Epithelial cell of esophagus (primary cell): ENCODE data around the gene LHX4.

Experiments used
- DNase-seq: peaks from one replicate; pipeline ENCODE4 v3.0.0; 2010; ENCODE audit warnings: low read depth
- H3K4me3 ChIP-seq: 2 replicates; pipeline ENCODE4 v1.5.1; 2011; ENCODE audit warnings: mild to moderate bottlenecking, low read length, control low read depth
- TF ChIP-seq, protein P1 (sequence below): IDR thresholded peaks from 2 replicates; pipeline ENCODE4 v1.5.1; 2011; ENCODE audit warnings: low read depth, mild to moderate bottlenecking, low read length, control low read depth, inconsistent platforms; ENCODE audit not compliant: insufficient read depth; ENCODE audit errors: missing control alignments

The LHX4 gene

DNA sequence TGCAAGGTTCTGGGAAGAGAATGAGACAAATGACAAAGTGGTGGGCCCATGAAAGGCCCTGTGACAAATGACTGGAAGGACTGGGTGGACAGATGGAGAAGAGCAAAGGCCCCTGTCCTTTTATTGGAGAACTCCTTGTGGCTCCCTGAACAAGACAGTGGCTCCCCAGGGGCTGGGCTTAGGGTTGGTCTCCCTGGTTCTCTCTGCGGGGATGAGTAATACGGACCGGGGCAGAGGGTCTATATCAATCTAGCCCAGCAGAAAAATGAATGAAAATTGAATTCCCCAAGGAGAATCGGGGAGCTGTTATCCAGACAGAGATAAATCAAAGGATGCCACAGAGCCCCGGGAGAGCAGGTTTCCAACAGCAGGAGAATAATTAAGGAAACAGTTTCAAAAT lies 5.2 kb upstream of the LHX4 start:
- no peak overlapping the region for H3K4me3 ChIP-seq
- DNase-seq = no peak
- TF ChIP-seq, protein P1, sequence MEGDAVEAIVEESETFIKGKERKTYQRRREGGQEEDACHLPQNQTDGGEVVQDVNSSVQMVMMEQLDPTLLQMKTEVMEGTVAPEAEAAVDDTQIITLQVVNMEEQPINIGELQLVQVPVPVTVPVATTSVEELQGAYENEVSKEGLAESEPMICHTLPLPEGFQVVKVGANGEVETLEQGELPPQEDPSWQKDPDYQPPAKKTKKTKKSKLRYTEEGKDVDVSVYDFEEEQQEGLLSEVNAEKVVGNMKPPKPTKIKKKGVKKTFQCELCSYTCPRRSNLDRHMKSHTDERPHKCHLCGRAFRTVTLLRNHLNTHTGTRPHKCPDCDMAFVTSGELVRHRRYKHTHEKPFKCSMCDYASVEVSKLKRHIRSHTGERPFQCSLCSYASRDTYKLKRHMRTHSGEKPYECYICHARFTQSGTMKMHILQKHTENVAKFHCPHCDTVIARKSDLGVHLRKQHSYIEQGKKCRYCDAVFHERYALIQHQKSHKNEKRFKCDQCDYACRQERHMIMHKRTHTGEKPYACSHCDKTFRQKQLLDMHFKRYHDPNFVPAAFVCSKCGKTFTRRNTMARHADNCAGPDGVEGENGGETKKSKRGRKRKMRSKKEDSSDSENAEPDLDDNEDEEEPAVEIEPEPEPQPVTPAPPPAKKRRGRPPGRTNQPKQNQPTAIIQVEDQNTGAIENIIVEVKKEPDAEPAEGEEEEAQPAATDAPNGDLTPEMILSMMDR = no peak

DNA sequence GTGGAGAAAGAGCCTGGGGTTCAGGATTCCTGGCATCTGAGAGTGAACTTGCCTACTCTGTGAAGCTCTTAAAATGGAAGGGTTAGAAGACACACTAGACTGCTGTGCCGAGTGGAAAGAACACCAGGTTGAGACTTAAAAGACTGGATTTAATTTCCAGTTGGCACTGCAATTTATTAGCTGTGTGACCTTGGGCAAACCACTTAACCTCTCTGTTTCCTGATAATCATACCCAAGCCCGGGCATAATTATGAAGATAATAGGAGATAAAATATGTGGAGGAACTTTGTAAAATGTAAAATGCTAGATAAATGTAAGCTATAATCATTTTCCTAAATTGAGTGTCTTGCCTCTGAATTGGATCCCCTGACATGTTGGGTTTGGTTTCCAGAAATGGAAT lies 4.7 kb upstream of the LHX4 start:
- no peak overlapping the region for H3K4me3 ChIP-seq
- TF ChIP-seq, protein P1 = no peak
- no peak for DNase-seq

DNA sequence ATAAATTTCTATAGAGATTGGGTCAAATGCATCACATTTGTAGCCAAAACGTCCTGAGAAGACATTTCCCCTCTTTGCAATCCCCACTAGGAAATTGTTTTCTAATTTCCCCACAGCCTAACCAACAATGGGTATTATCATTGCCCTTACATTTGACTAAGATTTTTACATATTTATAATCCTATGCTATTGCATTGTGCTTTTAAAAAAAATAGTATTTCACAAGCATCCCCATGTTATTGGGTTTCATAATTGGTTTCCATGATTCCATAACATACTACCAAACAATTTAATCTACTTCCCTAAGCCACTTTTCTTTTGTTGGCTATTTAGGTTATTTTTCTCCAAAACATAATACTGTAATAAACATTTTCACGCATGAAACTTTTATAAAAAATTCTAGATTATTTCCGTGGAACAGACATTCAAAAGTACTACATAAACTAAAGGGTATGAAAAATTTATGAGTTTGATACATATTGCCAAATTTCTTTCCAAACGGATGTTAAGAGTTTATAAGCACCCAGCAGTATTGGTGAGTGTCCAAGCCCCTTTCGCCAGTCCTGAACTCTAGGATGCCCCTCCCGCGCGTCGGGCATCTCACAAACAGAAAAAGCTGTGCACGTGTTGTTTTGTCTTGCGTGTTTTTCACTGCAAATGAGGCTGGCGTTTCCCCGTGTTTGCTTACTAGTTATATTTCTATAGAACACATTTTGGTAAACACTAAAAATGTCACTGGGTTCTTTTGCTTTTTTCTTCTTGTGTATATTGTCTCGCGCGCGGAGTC lies 2.0 kb upstream of the LHX4 start:
- H3K4me3 ChIP-seq = no peak overlapping the region
- no peak for DNase-seq
- TF ChIP-seq, protein P1 = no peak

DNA sequence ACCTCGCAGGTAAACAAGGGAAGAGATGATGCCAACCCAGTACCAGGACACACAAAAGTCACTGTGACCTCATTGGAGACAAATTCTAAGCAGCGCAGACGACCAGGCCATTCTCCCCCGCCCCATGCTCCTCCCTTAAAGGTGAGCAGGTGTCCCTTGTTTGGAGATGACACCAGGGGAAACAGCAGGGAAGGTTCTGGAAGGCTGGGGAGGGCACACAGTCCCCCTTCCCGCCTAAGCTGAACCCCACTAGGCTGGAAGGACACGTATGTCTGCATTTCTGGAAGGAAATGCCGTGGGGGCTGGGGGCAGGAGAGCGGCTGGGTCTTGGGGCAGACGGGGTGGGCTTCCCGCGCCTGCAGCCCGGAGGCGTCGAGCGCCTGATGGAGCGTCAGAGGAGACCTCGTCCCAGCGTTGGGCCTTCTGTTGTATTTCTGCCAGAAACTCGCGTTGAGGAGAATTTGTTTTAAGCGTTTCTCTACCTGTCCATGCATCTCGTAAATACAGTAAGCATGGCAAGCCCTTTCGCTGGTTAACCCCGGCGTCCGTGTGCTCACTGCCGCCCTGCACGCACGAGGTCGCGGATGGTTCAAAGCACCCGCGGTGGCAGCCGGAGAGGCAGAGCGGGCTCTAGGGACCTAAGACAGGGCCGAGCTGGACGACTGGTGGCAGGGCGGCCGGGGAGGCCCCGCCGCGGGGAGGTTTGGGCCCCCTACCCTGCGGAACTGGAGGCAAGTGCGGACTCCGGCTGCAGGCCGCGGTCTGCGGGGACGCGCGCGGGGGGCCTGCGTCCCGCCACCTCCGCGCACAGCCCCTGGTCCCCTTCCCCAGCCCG lies 1.2 kb upstream of the LHX4 start:
- DNase-seq = peak; percentile 22
- H3K4me3 ChIP-seq = peak overlapping the region; percentile 39
- TF ChIP-seq, protein P1 = no peak

DNA sequence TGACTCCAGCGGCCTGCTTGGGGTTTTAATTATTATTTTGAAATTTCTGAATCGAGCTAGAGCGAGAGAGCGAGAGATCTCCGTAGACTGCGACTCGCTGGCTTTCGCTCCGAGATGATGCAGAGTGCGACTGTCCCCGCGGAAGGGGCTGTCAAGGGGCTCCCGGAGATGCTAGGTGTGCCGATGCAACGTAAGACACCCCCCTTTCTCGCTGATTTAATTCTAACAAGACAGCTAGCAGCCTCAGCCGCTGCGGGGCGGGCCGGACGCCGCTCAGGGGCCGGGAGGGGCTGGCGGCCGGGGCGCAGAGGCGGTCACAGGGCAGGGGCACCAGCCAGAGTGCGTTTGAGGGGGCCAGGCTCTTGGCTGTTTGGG lies 339 bp downstream of the LHX4 start:
- TF ChIP-seq, protein P1 = no peak
- no peak for DNase-seq
- peak overlapping the region; percentile 23 for H3K4me3 ChIP-seq

DNA sequence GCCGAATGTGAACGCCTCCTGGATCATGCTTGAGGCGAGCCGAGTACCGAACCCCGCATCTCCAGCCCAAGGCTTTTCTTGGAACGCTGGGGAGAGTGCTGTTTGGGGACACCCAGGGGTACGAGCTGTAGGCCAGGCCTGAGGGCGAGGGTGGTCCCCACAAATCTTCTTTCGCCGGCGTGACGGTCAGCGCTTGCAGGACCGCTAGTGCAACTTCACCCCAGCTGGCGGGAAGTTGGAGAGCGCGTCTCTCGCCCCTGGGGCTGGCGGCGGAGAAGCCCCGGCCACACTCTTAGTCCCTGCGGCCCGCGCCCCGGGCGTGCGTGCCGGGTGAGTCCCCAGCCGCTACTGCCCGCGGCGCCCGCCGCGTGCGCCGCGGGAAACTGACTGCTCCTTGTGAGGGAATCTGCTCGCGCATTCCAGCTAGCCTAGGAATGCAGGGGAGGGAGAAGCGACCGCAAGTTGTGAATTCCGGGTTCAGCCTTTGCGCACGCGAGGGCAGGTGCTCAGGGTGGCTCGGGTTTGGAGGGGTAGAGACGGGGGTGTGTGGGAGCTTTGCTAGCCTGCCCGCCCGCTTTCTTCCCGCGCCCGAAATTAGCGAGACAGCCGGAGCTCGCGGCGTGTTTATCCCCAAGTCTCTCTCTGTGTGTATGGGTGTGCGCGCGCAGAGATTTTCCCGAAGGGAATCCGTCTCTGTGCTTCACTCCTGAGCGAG lies 884 bp downstream of the LHX4 start:
- H3K4me3 ChIP-seq = peak overlapping the region; percentile 21
- TF ChIP-seq, protein P1 = no peak
- DNase-seq = peak; percentile 43
